Brain microvascular endothelial cell (primary cell): ENCODE measurements around the gene ZFP1.

Experiments
- DNase-seq: peaks from one replicate; pipeline ENCODE4 v3.0.0-alpha.2; 2020
- H3K27ac ChIP-seq: fragments of 250-450 bp; sonication (Bioruptor Pico); 2 replicates; pipeline ENCODE4 v1.5.1; 2020; ENCODE audit warnings: mild to moderate bottlenecking, moderate library complexity
- H3K27me3 ChIP-seq: fragments of 250-450 bp; sonication (Bioruptor Pico); replicated peaks from 2 replicates; pipeline ENCODE4 v1.5.1; 2020; ENCODE audit warnings: mild to moderate bottlenecking
- H3K36me3 ChIP-seq: fragments of 250-450 bp; sonication (Bioruptor Pico); replicated peaks from 2 replicates; pipeline ENCODE4 v1.5.1; 2020; ENCODE audit warnings: mild to moderate bottlenecking
- H3K4me3 ChIP-seq: 2 replicates; pipeline ENCODE4 v1.5.1; 2011; ENCODE audit warnings: low read depth, mild to moderate bottlenecking, control low read depth, low read length, moderate library complexity
- CTCF ChIP-seq: IDR thresholded peaks from 2 replicates; pipeline ENCODE4 v1.5.1; 2011; ENCODE audit warnings: low read depth, mild to moderate bottlenecking, moderate library complexity, low read length, control low read depth, inconsistent platforms; ENCODE audit errors: missing control alignments
- in situ Hi-C: cut with HindIII; loops from 2 replicates; pipeline ENCODE4 v1.10.0; 2017; ENCODE audit warnings: low sequenced_read_pairs, low pct_ligation_motif_present

The ZFP1 gene

GRCh38 chr16:75111961-75112733, 36.2 kb upstream of the ZFP1 start:
- Histone ChIP-seq H3K27ac (no peak overlapping the region), H3K4me3 (no peak overlapping the region), H3K27me3 (no peaks in the 10 kb centered on the region), H3K36me3 (no peaks in the 10 kb centered on the region)
- in situ Hi-C loops, result no loop called here
- DNase-seq, result no peak
- TF ChIP-seq CTCF, result no peak

GRCh38 chr16:75112734-75113491, 35.4 kb upstream of the ZFP1 start:
- Histone ChIP-seq H3K27me3 (no peaks in the 10 kb centered on the region), H3K4me3 (no peak overlapping the region), H3K27ac (no peak overlapping the region), H3K36me3 (no peaks in the 10 kb centered on the region)
- in situ Hi-C loops, result no loop called here
- TF ChIP-seq CTCF, result no peak
- no peak for DNase-seq

GRCh38 chr16:75113541-75114121, 34.7 kb upstream of the ZFP1 start:
- H3K4me3 ChIP-seq, result no peak overlapping the region
- no peak for TF ChIP-seq CTCF
- H3K27me3 ChIP-seq, result no peaks in the 10 kb centered on the region
- DNase-seq, result no peak
- no peaks in the 10 kb centered on the region for H3K36me3 ChIP-seq
- in situ Hi-C loops, result no loop called here
- no peak overlapping the region for H3K27ac ChIP-seq

GRCh38 chr16:75114179-75114945, 34.0 kb upstream of the ZFP1 start:
- Histone ChIP-seq H3K4me3 (no peak overlapping the region), H3K27ac (no peak overlapping the region), H3K27me3 (no peaks in the 10 kb centered on the region), H3K36me3 (no peaks in the 10 kb centered on the region)
- in situ Hi-C loops, result no loop called here
- no peak for DNase-seq
- TF ChIP-seq CTCF, result no peak

- DNase-seq, result no peak
- no peak for TF ChIP-seq CTCF
- in situ Hi-C loops, result no loop called here
- no peaks in the 10 kb centered on the region for H3K36me3 ChIP-seq
- H3K27ac ChIP-seq, result no peak overlapping the region
- no peaks in the 10 kb centered on the region for H3K27me3 ChIP-seq
- no peak overlapping the region for H3K4me3 ChIP-seq
These were observed 33.1 kb upstream of the ZFP1 start for GRCh38 chr16:75114946-75115825.
